UCSD-AML1 (cell line): ENCODE data around the gene TLCD4.

ENCODE experiments used
- DNase-seq: peaks from one replicate; lab custom pipeline; 2025; ENCODE audit not compliant: unreplicated experiment; lab: John Stamatoyannopoulos, UW

TLCD4 gene

DNA sequence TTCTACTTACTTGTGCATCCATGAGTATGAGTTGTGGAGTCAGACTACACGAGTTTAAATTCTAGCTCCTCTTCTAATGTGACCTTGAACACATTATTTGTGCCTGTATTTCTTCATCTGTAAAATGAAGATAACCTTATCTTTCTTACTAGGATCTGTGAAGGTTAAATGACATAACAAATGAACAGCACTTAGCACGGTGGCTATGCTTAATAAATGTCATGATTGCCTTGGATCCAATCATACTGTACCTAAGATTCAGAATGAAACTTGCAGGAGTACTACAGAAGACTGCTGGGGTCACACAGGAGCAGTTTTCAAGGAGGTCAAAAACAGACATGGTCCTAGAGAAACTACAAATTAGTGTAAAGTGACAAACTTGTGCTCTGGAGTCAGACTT is 22.2 kb upstream of the TLCD4 start:
- no peak for DNase-seq

DNA sequence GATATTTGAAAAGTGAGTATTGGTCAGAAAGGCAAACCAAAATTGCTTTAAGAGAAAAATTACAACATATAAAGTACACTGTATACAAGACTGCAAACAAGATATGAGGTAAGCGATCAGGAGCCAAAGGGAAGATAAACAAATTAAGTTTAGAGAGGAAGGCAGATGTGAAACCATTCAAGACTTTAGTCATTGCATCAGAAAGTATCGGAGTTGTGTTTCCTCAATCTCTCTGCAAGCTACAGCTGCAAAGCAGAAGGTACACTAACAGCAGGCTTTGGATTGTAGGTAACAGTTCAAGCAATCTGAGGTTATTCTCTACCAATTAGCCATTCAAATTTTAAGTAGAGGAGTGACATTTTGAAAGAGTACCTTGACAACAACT is 21.3 kb upstream of the TLCD4 start:
- DNase-seq, result no peak

DNA sequence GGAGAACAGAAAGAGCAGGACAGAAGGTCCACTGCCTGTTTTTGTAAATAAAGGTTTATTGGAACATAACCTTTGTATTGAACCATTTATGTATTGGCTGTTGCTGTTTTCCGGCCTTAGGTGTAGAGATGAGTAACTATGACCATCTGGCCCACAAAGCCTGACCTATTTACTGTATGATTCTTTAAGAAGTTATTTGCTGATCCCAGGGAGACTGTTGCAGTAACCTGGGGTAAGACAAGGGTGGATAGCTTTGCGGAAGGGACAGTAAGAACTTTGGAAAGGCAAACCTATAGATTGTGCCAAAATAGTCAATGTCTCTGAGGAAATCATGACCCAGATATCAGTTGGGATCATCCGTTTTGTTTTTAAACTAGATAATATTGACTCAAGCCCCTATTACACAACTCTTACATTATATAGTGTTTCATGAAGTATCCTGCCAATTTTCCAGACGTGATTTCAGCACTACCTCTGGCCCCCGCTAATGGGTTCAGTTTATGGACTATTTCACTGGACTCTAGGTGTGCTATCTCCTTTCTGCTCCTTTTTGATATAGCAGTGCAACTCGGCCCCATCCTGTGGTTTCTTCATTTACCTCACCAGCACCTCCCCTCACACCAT is 20.8 kb upstream of the TLCD4 start:
- DNase-seq, result no peak

DNA sequence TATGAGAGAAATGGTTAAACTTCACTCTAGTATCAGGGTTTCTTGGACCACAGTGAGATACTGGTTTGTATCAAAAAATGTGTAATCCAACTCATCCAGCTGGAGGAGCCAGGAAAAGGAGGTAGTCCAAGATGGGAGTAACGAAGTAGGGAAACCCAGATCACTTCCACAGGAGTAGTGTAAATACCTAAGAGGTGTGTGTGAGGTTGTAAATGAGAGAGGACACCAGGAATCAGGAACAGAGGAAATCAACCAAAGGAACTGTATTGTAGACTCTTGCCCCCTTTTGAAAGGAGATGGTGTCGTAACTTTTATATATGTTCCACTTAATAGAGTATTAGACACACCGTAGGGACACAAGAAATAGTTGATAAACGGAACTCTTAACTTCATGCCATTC is 19.7 kb upstream of the TLCD4 start:
- no peak for DNase-seq

DNA sequence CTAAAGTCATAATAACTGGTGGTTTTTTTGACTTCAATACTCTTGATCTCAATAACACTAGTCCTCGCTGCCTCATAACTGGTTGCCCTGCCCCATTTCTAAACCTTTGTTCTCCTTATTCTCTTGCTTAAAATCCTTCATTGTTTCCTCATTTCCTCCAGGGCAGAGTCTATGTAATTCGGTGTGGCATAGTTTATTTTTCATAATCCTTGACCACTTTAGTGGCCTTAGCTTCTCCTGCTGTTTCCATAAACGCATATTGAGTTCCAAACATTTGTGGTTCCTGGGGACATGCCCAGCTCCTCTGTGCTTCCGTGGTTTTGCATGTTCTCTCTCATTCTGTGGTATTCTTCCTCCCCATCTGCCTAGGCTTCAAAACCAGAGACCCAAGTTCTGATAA is 19.0 kb upstream of the TLCD4 start:
- DNase-seq, result no peak

GRCh38 chr1:95108792-95109191 is 8.4 kb upstream of the TLCD4 start:
- DNase-seq, result no peak

DNA sequence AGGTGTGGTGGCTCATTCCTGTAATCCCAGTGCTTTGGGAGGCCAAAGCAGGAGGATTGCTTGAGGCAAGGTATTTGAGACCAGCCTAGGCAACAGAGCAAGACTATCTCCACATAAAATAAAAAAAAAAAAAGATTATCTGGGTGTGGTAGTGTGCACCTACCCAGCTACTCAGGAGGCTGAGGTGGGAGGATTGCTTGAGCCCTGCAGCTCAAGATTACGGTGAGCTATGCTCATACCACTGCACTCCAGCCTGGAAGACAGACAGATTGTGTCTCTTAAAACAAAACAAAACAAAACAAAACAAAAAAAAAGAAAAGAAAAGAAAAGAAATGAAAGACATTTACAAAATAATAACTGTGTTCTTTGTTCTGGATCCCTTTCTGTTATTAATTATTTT is 6.1 kb upstream of the TLCD4 start:
- no peak for DNase-seq

- no peak for DNase-seq
These were observed 3.5 kb upstream of the TLCD4 start for GRCh38 chr1:95113684-95114083.

DNA sequence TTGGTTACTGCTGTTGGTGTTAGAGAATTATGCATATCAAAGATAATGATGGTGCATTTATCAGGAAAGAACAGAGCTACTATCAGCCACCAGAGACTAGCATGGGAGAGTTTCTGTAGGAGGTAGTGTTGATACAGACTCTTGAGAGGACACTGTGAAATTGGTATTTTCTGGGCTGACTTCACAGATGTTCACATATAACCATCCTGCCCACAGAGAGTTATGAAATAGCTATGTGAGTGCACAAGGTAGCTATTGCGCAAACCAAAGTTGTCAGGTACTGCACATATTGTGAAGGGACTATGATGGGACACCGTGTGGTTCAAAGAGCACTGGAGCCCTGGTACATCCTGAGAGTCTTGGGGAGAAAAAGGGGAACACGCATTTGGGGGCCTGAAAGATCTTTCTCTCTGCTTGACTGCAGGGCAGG is 1.4 kb upstream of the TLCD4 start:
- no peak for DNase-seq

- peak; percentile 10 for DNase-seq
These were observed 462 bp upstream of the TLCD4 start for GRCh38 chr1:95116580-95117206.

- DNase-seq, result no peak
These were observed 928 bp downstream of the TLCD4 start for GRCh38 chr1:95118067-95118499.

DNA sequence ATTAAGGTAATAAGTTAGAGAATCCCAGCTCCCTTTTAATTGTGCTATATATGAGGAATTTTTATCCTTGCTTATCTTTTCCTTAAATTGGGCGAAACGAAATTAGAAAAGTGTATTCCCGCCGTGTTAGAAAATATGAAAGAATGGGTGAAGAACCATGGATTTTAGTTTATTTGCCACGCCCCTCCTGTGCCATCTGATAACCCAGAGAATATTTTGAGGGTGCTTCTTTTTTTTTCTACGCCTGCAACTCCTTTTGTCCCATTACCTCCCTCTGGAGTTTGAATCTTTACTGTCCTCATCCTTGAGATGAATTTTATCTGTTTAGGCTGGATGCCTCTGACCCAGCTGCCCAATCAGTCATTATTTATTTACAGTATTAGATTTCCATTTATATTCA is 1.6 kb downstream of the TLCD4 start:
- no peak for DNase-seq

DNA sequence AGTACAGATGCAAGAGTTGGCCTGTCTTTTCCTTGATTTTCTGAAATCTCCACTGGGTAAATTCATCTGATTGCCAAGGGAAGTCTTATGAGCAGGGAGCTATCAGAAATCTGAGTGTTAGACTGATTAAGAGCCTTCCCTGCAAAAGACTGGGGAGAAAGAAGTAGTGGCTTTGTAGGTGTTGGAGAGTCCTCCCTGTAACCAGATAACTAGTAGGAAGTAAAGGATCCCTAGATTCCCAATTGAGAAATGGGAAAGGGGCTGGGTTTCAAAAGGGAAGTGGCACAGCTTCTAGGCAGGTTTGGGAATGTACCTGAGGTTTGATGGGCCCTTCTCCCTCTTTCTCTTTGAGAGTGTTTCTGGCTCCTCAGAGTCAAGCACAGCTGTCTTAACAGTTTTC is 2.1 kb downstream of the TLCD4 start:
- DNase-seq, result no peak

- DNase-seq, result no peak
These were observed 5.1 kb downstream of the TLCD4 start for GRCh38 chr1:95122151-95122697.

DNA sequence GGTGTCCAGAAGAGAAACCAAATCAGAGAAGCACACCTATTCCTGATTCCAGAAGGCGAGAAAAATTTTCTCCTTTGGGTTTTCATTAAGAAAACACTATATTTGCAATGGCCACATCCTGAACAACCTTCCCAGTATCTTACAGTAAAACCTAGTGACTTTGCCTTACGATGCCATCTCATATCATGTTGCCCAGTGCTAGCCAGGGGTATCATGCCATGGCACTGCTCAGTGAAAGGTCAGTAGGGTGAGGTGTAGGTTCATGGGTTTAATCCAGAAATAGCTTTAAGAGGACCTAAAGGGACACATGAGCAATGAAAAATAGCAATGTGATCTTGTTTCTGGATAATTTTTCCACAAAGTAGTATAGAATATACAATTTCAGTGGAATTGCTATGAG is 7.2 kb downstream of the TLCD4 start:
- no peak for DNase-seq

DNA sequence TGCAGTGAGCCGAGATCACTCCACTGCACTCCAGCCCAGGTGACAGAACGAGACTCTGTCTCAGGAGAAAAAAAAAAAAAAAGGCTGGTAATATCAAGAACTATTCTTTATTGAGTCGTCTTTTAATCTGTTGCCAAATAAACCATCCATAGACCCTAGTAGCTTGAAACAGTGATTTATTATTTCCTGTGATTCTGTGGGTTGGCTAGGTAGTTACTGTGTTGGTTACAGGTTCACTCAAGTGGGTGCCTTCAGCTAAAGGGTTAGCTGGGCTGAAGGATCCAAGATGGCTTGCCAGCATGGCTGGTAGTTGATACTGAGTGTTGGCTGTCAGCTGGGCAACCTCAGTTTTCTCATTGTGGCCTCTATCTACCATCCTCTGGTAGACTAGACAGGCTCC is 9.2 kb downstream of the TLCD4 start:
- no peak for DNase-seq

GRCh38 chr1:95126846-95127245 is 9.7 kb downstream of the TLCD4 start:
- DNase-seq, result no peak

DNA sequence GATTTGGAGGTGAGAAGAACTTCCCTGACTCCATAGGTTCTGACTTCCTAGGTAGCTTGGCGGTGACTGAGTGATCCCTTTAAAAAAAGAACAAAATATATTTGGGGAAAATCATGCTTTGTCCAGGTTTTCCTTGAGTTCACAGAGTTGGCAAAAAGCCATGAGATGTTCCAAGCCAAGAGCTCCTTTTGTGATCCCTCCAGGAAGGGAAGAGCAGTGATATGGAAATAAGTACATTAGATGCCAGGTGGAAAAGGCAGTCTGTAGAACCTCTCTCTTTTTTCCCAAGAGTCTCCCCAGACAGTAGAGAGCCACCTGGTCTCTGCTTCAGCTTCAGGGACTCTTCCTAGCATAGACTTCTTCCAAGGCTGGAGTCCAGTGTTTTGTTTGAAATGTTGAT is 10.2 kb downstream of the TLCD4 start:
- DNase-seq, result no peak

DNA sequence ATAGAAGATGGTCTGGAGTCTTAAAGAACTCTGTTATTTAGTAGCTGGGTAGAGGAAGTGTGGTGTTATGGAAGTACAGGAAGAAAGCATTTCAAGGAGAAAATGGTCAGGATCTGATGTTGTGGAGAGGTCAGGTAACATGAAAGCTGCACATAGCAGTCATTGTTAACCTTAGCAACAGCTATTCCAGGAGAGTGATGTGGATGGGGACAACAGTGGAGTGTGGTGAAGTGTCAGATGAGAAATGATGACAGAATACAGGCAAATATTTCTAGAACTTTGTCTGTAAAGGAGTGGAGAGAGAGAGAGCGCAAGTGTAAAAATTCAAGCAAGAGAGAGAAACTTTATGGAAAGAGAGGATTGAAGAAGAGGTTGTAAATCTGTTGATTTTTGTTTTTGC is 15.6 kb downstream of the TLCD4 start:
- no peak for DNase-seq

DNA sequence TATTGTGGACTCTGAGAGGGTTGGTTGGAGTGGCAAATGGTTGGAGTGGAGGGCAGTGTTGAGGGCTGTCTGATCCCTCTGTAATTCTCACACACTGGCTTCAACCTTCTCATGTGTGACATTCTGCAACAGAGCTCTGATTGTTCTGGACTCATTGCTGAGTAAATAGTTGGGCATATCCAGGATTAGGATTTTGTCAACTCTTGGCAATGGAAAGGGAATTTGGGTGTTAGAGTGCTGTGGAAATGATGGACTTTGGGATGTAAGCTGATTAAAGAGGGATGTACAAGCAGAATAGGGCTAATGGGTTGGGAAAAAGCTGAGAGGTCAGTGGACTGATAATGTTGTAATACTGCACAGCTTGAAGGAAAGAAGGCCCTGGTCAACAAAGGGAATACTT is 16.5 kb downstream of the TLCD4 start:
- DNase-seq, result no peak

DNA sequence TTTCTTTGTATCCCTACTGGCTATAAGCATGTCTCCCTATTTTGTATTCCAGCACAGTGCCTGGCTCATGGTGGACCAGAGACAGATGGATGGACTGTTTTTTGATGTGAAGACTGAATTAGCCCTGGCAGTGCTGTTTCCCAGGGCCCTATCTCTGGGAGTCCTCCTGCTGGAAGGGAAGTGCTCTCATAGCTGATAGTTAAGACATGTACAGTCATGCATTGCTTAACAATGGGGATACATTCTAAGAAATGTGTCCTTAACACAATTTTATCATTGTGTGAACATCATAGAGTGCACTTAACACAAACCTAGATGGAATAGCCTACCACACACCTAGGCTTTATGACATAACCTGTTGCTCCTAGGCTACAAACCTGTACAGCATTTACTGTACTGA is 21.1 kb downstream of the TLCD4 start:
- DNase-seq, result no peak

DNA sequence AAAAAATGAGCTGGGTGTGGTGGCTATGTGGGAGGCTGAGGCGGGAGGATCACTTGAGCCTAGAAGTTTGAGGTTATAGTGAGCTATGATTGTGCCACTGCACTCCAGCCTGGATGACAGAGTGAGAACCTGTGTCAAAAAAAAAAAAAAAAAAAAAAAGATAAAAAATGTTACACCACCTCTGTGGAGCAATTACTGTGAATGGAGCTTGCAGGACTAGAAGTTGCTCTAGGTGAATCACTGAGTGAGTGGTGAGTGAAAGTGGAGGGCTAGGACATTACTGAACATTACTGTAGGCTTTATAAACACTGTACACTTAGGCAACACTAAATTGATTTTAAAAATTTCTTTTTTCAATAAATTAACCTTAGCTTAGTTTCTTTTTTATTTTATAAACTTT is 21.9 kb downstream of the TLCD4 start:
- DNase-seq, result no peak

DNA sequence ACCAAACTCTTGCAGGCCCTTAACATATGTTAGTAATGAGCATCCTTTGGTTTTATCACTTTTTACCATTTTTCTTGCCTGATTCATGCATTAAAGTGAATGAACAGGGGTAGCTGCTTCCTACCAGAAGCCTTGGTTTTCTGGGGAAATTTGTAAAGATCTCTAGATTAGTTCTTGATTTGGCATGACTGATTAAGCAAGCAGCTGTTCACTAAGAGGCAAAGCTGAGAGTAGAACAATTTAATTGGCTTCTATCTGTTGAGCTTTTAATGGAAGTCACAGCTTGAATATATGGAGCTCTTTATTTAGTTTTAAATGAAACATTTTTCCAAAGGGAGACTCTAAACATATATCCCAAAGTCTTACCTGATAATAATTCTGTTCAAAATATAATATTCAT is 23.6 kb downstream of the TLCD4 start:
- DNase-seq, result no peak
